Sigmoid colon (tissue), 7 donors: ENCODE data around the gene TMEM106B. TPM values are rescaled to one million over a fixed set of nuclear protein-coding genes. Genes with fewer than 3 reads are reported as not detected.

Experiments used
- DNase-seq: peaks from one replicate; pipeline ENCODE4 v3.0.0-alpha.2; 2019
- H3K27ac ChIP-seq, 4 donors: fragments of 200-600 bp; sonication (generic); one replicate each; pipeline ENCODE4 v1.5.1; 2016 to 2019; ENCODE audit warnings: mild to moderate bottlenecking in 1 of 4
- H3K27me3 ChIP-seq, 3 donors: fragments of 200-600 bp; sonication (generic); one replicate each; pipeline ENCODE4 v1.5.1; 2019; ENCODE audit warnings: mild to moderate bottlenecking in 1 of 3
- H3K36me3 ChIP-seq, 4 donors: fragments of 200-600 bp; sonication (generic); one replicate each; pipeline ENCODE4 v1.5.1; 2016 to 2019
- H3K4me1 ChIP-seq, 4 donors: fragments of 200-600 bp; sonication (generic); one replicate each; pipeline ENCODE4 v1.5.1; 2017 to 2019
- H3K4me3 ChIP-seq, 4 donors: fragments of 200-600 bp; sonication (generic); one replicate each; pipeline ENCODE4 v1.5.1; 2017 to 2019; ENCODE audit warnings: mild to moderate bottlenecking in 2 of 4, moderate library complexity in 1 of 4
- H3K9me3 ChIP-seq, 4 donors: fragments of 200-600 bp in 3 of 4; sonication (generic) in 3 of 4; one replicate each; pipeline versions ENCODE4 v1.5.1 to v1.6.1; 2013 to 2019
- EP300 ChIP-seq, 4 donors: sonication (generic); formaldehyde crosslinking; IDR thresholded peaks; one replicate each; pipeline ENCODE4 v1.6.1; 2017; ENCODE audit warnings: antibody characterized with exemption in 4 of 4
- POLR2A ChIP-seq, 2 donors: fragments of 450-650 bp; IDR thresholded peaks; one replicate each; pipeline ENCODE4 v1.6.1; 2016; ENCODE audit warnings: antibody characterized with exemption in 2 of 2, mild to moderate bottlenecking in 2 of 2, moderate library complexity in 2 of 2
- POLR2AphosphoS5 ChIP-seq, 4 donors: sonication (generic); formaldehyde crosslinking; IDR thresholded peaks; one replicate each; pipeline ENCODE4 v1.6.1; 2017; ENCODE audit warnings: antibody characterized with exemption in 4 of 4
- WGBS, 2 donors: extraction: QIAGEN DNeasy Blood & Tissue Kit; methylation state at CpG; one replicate each; pipeline ENCODE4 v1.1.7; 2013; 5-methylcytosine and 5-hydroxymethylcytosine counted together
- intact Hi-C: fragments of 100-400 bp; cut with DNase I; formaldehyde crosslinking; loops from one replicate; pipeline ENCODE4 v1.15.1; 2023
- polyA plus RNA-seq, 3 donors: library from polyadenylated mRNA; stranded (reverse); fragments of 200-250 nt; gene quantifications; one replicate each; pipeline ENCODE4 v1.2.3, GENCODE V29; 2013
- total RNA-seq, 4 donors: library from RNA; depleted of rRNA; stranded (reverse); fragments of >200 nt; gene quantifications; one replicate each; pipeline ENCODE4 v1.1.0, GENCODE V29; 2016
- TF ChIP-seq, protein P1 (sequence below), 4 experiments: fragments of 450-650 bp in 3 of 4; fragments of 200-600 bp in 1 of 4; IDR thresholded peaks; one replicate each; pipeline ENCODE4 v1.5.1; 2016 to 2019; ENCODE audit warnings: antibody characterized with exemption in 4 of 4, mild to moderate bottlenecking in 3 of 4, moderate library complexity in 2 of 4
- donor health status: healthy with polysubstance abuse.
- donor health status: Bipolar disorder and iron deficiency.
- donor health status: healthy.

The TMEM106B gene
- total and polyA plus RNA-seq, 7 donors = 8.4 to 86.9 (median 64.5) TPM

DNA sequence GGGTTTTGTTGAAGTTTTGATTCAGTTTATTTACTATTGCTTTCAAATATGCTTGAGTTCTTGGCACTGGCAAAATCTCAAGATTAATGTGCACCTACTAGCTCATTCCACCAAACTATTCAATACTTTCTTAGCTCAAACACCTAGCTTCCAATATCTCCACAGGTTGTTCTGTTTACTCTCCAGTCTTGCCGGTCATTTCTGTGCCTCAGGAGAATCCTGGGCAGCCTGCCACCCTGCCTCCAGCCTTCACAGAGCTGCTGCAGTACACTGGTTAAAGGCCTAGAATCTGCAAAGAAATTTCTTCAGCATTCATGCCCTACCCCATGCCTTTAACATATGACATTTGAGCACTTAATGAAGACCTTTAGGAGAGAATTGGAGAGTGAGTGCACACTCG, 4.0 kb upstream of the TMEM106B start:
- Histone ChIP-seq H3K4me3 (no peak overlapping the region), H3K27me3 (no peaks in the 10 kb centered on the region), H3K36me3 (no peaks in the 10 kb centered on the region), H3K4me1 (peaks cover 0 to 6% (median 5%) of the 10 kb centered on the region in 4 donors), H3K9me3 (no peaks in the 10 kb centered on the region), H3K27ac (no peak overlapping the region)
- 36 to 71% methylated on average over 2 of the region's 2 CpGs for WGBS, 2 donors
- no peak for DNase-seq
- TF ChIP-seq EP300 (IDR thresholded peaks at IDR 0.05) (no peak), POLR2A (IDR thresholded peaks at IDR 0.05) (no peak), POLR2AphosphoS5 (IDR thresholded peaks at IDR 0.05) (no peak)
- TF ChIP-seq, protein P1, sequence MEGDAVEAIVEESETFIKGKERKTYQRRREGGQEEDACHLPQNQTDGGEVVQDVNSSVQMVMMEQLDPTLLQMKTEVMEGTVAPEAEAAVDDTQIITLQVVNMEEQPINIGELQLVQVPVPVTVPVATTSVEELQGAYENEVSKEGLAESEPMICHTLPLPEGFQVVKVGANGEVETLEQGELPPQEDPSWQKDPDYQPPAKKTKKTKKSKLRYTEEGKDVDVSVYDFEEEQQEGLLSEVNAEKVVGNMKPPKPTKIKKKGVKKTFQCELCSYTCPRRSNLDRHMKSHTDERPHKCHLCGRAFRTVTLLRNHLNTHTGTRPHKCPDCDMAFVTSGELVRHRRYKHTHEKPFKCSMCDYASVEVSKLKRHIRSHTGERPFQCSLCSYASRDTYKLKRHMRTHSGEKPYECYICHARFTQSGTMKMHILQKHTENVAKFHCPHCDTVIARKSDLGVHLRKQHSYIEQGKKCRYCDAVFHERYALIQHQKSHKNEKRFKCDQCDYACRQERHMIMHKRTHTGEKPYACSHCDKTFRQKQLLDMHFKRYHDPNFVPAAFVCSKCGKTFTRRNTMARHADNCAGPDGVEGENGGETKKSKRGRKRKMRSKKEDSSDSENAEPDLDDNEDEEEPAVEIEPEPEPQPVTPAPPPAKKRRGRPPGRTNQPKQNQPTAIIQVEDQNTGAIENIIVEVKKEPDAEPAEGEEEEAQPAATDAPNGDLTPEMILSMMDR (IDR thresholded peaks at IDR 0.05) = no peak
- intact Hi-C loops = no loop called here

- 58 to 74% methylated on average over 1 of the region's 1 CpG for WGBS, 2 donors
- TF ChIP-seq POLR2AphosphoS5 (IDR thresholded peaks at IDR 0.05) = no peak
- TF ChIP-seq POLR2A (IDR thresholded peaks at IDR 0.05) = no peak
- TF ChIP-seq, protein P1 (IDR thresholded peaks at IDR 0.05) = no peak
- no peak for TF ChIP-seq EP300 (IDR thresholded peaks at IDR 0.05)
- no peak for DNase-seq
Observed at GRCh38 chr7:12209221-12209620, 1.9 kb upstream of the TMEM106B start.

GRCh38 chr7:12210179-12211053, 678 bp upstream of the TMEM106B start:
- intact Hi-C loops = loop anchor here (5.0 kb wide), 2 partner anchors 98 to 378 kb away; partner anchors contain the start of gene THSD7A

More at GRCh38 chr7:12209221-12209620, 1.9 kb upstream of the TMEM106B start:
- H3K27me3 ChIP-seq = no peaks in the 10 kb centered on the region
- no peak overlapping the region for H3K4me3 ChIP-seq
- H3K36me3 ChIP-seq = no peaks in the 10 kb centered on the region
- intact Hi-C loops = no loop called here
- H3K4me1 ChIP-seq = peaks cover 0 to 28% (median 12%) of the 10 kb centered on the region in 4 donors
- no peak overlapping the region for H3K27ac ChIP-seq
- no peaks in the 10 kb centered on the region for H3K9me3 ChIP-seq

DNA sequence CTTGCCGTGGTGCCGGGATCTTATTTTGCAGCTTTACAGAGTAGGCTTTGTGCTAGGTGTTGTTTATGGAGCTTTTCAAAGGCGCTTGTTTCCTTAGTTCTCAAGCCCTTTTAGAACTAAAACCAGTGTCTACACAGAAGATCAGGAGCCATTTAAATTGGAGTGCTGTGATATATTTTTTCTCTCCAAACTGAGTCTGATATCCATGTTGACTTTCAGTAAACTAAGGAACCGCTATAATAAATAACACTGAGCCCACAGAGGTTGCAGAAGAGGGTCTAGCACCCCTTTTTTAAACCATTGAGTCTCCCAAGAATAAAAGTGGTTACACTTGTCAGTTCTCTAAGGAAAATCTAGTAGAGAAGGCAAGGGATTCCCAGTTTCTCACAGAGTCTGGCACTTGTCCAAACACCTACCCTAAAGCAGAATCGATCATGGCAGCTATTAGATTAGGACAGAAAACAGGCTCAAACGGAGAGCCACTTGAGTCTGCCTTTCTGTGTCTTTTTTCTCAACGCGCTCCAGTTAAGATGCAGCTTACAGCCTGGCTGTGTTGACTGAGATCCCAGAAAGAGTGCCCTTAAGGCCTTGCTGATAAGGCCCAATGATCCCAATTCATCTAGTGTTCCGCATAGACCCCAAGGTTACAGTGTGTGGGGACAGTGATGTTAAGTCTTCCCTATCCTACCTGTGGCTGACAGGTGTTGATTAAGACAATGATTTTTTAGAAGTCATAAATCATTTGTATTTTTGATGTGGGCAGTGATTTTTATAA, 804 bp downstream of the TMEM106B start:
- Histone ChIP-seq H3K4me1 (peaks cover 0 to 28% (median 12%) of the 10 kb centered on the region in 4 donors), H3K27ac (peak overlapping the region; percentile 90 to 99 (median 96)), H3K36me3 (peaks cover 0 to 15% (median 0%) of the 10 kb centered on the region in 4 donors), H3K9me3 (no peaks in the 10 kb centered on the region), H3K27me3 (no peaks in the 10 kb centered on the region), H3K4me3 (peak overlapping the region; percentile 68 to 92 (median 86))
- WGBS, 2 donors = 9 to 27% methylated on average over 9 of the region's 9 CpGs
- no peak for TF ChIP-seq POLR2A (IDR thresholded peaks at IDR 0.05)
- TF ChIP-seq, protein P1 (IDR thresholded peaks at IDR 0.05) = no peak
- no peak for DNase-seq
- intact Hi-C loops = loop anchor here (5.0 kb wide), 2 partner anchors 100 to 380 kb away; partner anchors contain the start of gene THSD7A

More at GRCh38 chr7:12210179-12211053, 678 bp upstream of the TMEM106B start:
- Histone ChIP-seq H3K9me3 (no peaks in the 10 kb centered on the region), H3K36me3 (peaks cover 0 to 5% (median 0%) of the 10 kb centered on the region in 4 donors), H3K27me3 (no peaks in the 10 kb centered on the region), H3K4me1 (peaks cover 0 to 28% (median 12%) of the 10 kb centered on the region in 4 donors), H3K4me3 (peak overlapping the region; percentile 68 to 92 (median 86)), H3K27ac (peak overlapping the region; percentile 90 to 99 (median 96))
- TF ChIP-seq POLR2AphosphoS5 (IDR thresholded peaks at IDR 0.05) (no peak), POLR2A (IDR thresholded peaks at IDR 0.05) (no peak), EP300 (IDR thresholded peaks at IDR 0.05) (no peak)
- TF ChIP-seq, protein P1 (IDR thresholded peaks at IDR 0.05) = no peak
- DNase-seq = no peak
- 0 to 2% methylated on average over 26 of the region's 26 CpGs for WGBS, 2 donors
